Kidney epithelial cell (primary cell): ENCODE measurements around the gene LRRC23. TPM values are rescaled to one million over a fixed set of nuclear protein-coding genes. Genes with fewer than 3 reads are reported as not detected.
A peak's percentile ranks its signal among the peaks of the same experiment; 100 is the strongest.
"Not testable (repeated sequence)": the region's sequence is repeated elsewhere in the genome, so short reads cannot be mapped to it uniquely, and the experiment has no call there.

Source experiments
- DNase-seq: peaks from one replicate; pipeline ENCODE4 v3.0.0-alpha.2; 2010; ENCODE audit warnings: low read depth
- H3K27me3 ChIP-seq: 2 replicates; pipeline ENCODE4 v1.6.0; 2011; ENCODE audit warnings: low read length; ENCODE audit not compliant: control insufficient read depth, insufficient read depth
- H3K36me3 ChIP-seq: 2 replicates; pipeline ENCODE4 v1.5.1; 2011; ENCODE audit warnings: low read length; ENCODE audit not compliant: control insufficient read depth, insufficient read depth
- H3K4me3 ChIP-seq: 2 replicates; pipeline ENCODE4 v1.5.1; 2011; ENCODE audit warnings: low read depth, mild to moderate bottlenecking, control low read depth, low read length
- total RNA-seq: library from RNA; depleted of rRNA; stranded (reverse); fragments of >200 nt; gene quantifications from 2 replicates; pipeline ENCODE4 v1.2.3, GENCODE V29; 2015
- TF ChIP-seq, protein P1 (sequence below): IDR thresholded peaks from 2 replicates; pipeline ENCODE4 v1.5.1; 2011; ENCODE audit warnings: mild to moderate bottlenecking, moderate library complexity, low read length, control low read depth, inconsistent platforms; ENCODE audit not compliant: insufficient read depth, poor library complexity, severe bottlenecking

The LRRC23 gene
- total RNA-seq, 1 donor from 2014 or later: 11.6 TPM

DNA sequence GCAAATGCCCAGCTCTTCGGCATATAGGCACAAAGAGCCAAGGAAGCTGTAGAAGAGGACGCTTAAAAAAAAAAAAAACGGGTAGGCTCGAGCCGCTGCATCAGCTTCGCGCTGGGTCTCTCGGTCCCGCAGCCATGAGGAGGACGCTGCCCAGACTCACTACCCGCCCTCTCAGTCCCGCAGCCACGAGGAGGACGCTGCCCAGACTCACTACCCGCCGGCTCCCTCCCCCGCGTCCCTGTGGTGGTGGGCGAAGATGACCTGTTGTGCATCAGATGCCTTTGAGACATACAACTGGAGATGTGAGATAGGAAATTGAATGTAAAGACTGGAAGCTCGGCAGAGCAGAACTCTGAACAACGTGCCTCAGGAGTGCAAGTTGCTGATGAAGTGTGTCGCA is 20.1 kb upstream of the LRRC23 start:
- no peaks in the 10 kb centered on the region for H3K27me3 ChIP-seq
- no peak for DNase-seq
- TF ChIP-seq, protein P1, sequence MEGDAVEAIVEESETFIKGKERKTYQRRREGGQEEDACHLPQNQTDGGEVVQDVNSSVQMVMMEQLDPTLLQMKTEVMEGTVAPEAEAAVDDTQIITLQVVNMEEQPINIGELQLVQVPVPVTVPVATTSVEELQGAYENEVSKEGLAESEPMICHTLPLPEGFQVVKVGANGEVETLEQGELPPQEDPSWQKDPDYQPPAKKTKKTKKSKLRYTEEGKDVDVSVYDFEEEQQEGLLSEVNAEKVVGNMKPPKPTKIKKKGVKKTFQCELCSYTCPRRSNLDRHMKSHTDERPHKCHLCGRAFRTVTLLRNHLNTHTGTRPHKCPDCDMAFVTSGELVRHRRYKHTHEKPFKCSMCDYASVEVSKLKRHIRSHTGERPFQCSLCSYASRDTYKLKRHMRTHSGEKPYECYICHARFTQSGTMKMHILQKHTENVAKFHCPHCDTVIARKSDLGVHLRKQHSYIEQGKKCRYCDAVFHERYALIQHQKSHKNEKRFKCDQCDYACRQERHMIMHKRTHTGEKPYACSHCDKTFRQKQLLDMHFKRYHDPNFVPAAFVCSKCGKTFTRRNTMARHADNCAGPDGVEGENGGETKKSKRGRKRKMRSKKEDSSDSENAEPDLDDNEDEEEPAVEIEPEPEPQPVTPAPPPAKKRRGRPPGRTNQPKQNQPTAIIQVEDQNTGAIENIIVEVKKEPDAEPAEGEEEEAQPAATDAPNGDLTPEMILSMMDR: no peak
- H3K36me3 ChIP-seq: no peaks in the 10 kb centered on the region
- H3K4me3 ChIP-seq: no peak overlapping the region

DNA sequence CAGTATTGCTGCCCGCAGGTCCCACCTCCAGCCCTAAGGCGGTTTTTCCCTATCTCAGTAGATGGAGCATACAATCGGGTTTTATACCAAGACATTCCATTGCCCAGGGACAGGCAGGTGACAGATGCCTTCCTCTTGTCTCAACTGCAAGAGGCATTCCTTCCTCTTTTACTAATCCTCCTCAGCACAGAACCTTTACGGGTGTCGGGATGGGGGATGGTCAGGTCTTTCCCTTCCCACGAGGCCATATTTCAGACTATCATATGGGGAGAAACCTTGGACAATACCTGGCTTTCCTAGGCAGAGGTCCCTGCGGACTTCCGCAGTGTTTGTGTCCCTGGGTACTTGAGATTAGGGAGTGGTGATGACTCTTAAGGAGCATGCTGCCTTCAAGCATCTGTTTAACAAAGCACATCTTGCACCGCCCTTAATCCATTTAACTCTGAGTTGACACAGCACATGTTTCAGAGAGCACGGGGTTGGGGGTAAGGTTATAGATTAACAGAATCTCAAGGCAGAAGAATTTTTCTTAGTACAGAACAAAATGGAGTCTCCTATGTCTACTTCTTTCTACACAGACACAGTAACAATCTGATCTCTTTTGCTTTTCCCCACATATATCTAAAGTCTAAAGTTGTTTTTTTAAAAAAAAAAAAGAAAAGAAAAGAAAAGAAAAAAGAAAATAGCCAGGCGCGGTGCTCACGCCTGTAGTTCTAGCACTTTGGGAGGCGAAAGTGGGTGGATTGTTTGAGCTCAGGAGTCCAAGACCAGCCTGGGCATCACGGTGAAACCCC is 18.2 kb upstream of the LRRC23 start:
- not testable (repeated sequence) for H3K27me3 ChIP-seq, DNase-seq, H3K4me3 ChIP-seq, H3K36me3 ChIP-seq

DNA sequence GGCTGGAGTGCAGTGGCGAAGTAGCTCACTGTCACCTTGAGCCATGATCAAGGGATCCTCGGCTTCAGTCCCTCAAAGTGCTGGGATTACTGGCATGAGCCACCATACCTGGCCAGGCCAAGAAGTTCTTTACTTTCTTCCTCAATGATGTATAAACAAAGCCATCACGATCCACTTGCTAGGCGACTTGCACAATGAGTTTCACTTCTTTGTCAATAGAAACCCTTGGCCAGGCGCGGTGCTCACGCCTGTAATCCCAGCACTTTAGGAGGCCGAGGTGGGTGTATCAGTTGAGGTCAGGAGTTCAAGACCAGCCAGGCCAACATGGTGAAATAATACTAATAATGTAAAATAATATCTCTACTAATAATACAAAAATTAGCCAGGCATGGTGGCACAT is 17.2 kb upstream of the LRRC23 start:
- no peaks in the 10 kb centered on the region for H3K36me3 ChIP-seq
- no peak overlapping the region for H3K4me3 ChIP-seq
- DNase-seq: no peak
- TF ChIP-seq, protein P1: no peak
- H3K27me3 ChIP-seq: no peaks in the 10 kb centered on the region

DNA sequence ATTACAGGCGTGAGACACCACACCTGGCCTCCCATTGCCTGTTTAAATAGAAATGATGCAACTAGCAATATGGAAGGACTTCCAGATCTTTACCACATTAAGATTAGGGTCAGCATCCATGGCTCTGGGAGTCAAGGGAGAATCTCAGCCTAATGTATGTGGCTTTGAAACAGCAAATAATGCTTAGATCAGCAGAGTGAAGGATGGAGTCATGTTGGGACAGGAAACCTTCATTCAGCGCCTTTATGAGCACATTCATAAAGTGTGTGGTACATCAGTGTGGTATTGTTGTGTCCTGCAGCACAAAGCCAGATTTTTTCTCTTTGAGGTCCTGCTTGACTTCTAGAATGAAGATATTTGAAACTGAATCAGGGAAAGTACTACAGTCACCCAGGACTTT is 16.3 kb upstream of the LRRC23 start:
- H3K36me3 ChIP-seq: no peaks in the 10 kb centered on the region
- H3K4me3 ChIP-seq: no peak overlapping the region
- TF ChIP-seq, protein P1: no peak
- no peak for DNase-seq
- no peaks in the 10 kb centered on the region for H3K27me3 ChIP-seq

DNA sequence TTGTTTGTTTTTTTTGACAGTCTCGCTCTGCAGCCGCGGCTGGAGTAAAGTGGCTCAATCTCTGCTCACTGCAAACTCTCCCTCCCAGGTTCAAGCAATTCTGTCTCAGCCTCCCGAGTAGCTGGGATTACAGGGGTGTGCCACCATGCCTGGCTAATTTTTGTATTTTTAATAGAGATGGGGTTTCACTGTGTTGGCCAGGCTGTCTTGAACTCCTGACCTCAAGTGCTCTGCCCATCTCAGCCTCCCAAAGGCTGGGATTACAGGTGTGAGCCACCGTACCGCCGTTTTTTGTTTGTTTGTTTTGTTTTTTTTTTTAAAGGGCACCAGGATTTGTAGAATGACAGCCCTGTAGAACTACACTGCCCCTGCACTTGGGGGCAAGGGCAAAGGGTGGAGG is 15.8 kb upstream of the LRRC23 start:
- not testable (repeated sequence) for H3K27me3 ChIP-seq, DNase-seq, H3K36me3 ChIP-seq, H3K4me3 ChIP-seq

DNA sequence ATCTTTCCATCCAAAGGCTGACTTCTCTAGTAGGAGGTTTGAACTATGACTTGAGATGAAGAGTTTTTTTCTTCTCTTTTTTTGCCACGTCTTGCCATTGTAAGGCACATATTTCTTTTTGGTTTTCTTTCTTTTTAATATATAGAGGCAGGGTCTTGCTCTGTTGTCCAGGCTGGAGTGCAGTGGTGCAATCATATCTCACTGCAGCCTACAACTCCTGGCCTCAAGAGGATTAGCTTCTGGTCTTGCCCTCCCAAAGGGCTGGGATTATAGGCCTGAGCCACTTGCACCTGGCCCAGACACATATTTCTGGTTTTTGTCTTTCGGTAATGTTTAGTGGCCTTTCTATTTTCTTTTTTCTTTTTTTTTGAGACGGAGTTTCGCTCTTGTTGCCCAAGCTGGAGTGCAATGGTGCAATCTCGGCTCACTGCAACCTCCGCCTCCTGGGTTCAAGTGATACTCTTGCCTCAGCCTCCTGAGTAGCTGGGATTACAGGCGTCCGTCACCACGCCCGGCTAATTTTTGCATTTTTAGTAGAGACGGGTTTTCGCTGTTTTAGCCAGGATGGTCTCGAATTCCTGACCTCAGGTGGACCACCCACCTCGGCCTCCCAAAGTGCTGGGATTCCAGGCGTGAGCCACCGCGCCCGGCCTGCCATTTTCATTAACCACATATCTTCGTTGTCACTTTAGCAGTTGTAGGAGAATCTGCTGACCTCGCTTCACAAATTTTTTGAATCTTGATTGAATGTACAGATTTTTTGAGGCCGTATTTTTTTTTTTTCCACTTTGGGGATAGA is 14.6 kb upstream of the LRRC23 start:
- H3K4me3 ChIP-seq, H3K36me3 ChIP-seq, H3K27me3 ChIP-seq, DNase-seq: not testable (repeated sequence)

GRCh38 chr12:6890789-6891645 is 13.6 kb upstream of the LRRC23 start:
- Histone ChIP-seq H3K36me3 (no peaks in the 10 kb centered on the region), H3K27me3 (no peaks in the 10 kb centered on the region), H3K4me3 (peak overlapping the region; percentile 42)
- DNase-seq: no peak
- TF ChIP-seq, protein P1: peak; percentile 47
